ENCODE data around the gene TUSC2. TPM values are rescaled to one million over a fixed set of nuclear protein-coding genes. Genes with fewer than 3 reads are reported as not detected.

TUSC2 gene
- total RNA-seq, 1 experiment from 2014 or later, result 33.5 TPM

- no peaks in the 10 kb centered on the region for H3K9me3 Mint-ChIP-seq
Observed at GRCh38 chr3:50347187-50347813, 19.3 kb upstream of the TUSC2 start.

More at GRCh38 chr3:50347187-50347813, 19.3 kb upstream of the TUSC2 start:
- no peaks in the 10 kb centered on the region; the same call in 1 of the 2 replicates for H3K4me1 ChIP-seq (ENCODE audit: insufficient read depth, low read length)
- no peak overlapping the region for H4K91ac ChIP-seq (ENCODE audit: insufficient read length, low read depth, low read length)
- no peak overlapping the region for H3K4me2 ChIP-seq (ENCODE audit: insufficient read depth, insufficient read length, low read length)
- no peak overlapping the region for H2BK15ac ChIP-seq (ENCODE audit: low read depth, low read length)
- H2BK12ac ChIP-seq (ENCODE audit: insufficient read length, low read depth, low read length), result no peak overlapping the region
- no peak overlapping the region for H3K9ac ChIP-seq (ENCODE audit: extremely low read depth, insufficient read length, low read length)
- peaks cover 18 to 19% of the 10 kb centered on the region in 2 experiments for H3K4me1 Mint-ChIP-seq
- no peak overlapping the region for H2BK5ac ChIP-seq (ENCODE audit: insufficient read length, low read length)
- peak overlapping the region in 1 of 2 experiments; percentile 14; a peak in 1 of 5 replicates for H3K4me3 Mint-ChIP-seq
- no peak overlapping the region for H4K8ac ChIP-seq (replicated peaks; ENCODE audit: insufficient read length, low read depth, low read length)
- H3K79me2 ChIP-seq (ENCODE audit: insufficient read depth, low read length), result no peaks in the 10 kb centered on the region
- no peak overlapping the region for H2AFZ ChIP-seq (ENCODE audit: low read length)
- peak; percentile 71 for TF ChIP-seq CTCF (conservative IDR thresholded peaks at IDR 0.05)
- H3K27ac Mint-ChIP-seq, result no peak overlapping the region; a peak in 1 of 7 replicates
- H2BK20ac ChIP-seq (ENCODE audit: low read depth, low read length, poor library complexity, severe bottlenecking), result no peak overlapping the region
- H4K5ac ChIP-seq (ENCODE audit: insufficient read length, low read depth, low read length), result no peak overlapping the region
- H4K20me1 ChIP-seq (ENCODE audit: control insufficient read depth, insufficient read depth, insufficient read length), result no peaks in the 10 kb centered on the region
- no peak overlapping the region for H3K14ac ChIP-seq (ENCODE audit: insufficient read depth, low read length)
- peaks cover 38% of the 10 kb centered on the region for H3K27me3 Mint-ChIP-seq (ENCODE audit: low read depth)
- H2BK120ac ChIP-seq (ENCODE audit: low read depth, low read length, poor library complexity, severe bottlenecking), result no peak overlapping the region
- DNase-seq, result peak; percentile 60
- H3K79me1 ChIP-seq (ENCODE audit: insufficient read depth, low read depth, low read length, poor library complexity, severe bottlenecking), result no peaks in the 10 kb centered on the region
- H3K9me3 ChIP-seq (ENCODE audit: control insufficient read depth, low read depth, low read length), result no peaks in the 10 kb centered on the region
- H3K27ac ChIP-seq (ENCODE audit: insufficient read length, low read depth, low read length), result no peak overlapping the region
- no peak overlapping the region for H2AK5ac ChIP-seq (ENCODE audit: insufficient read length, low read length)
- H3K23ac ChIP-seq (ENCODE audit: insufficient read length, low read depth, low read length), result no peak overlapping the region
- H3K36me3 Mint-ChIP-seq (ENCODE audit: insufficient read depth in 1 of 3, low read depth in 3 of 3), result peaks cover 6 to 15% (median 7%) of the 10 kb centered on the region in 3 experiments; a peak in 6 of 7 replicates
- H3K18ac ChIP-seq (ENCODE audit: insufficient read length, low read depth, low read length), result no peak overlapping the region
- no peak overlapping the region for H3T11ph ChIP-seq (ENCODE audit: low read length)
- WGBS (ENCODE audit: extremely low coverage, insufficient read length, low lambda C conversion rate), result no CpG with 5 or more reads among the region's 14 CpGs
- H3K4ac ChIP-seq (ENCODE audit: low read depth, low read length), result no peak overlapping the region
- H3K56ac ChIP-seq (ENCODE audit: insufficient read length, low read depth, low read length), result no peak overlapping the region
- peaks cover 6% of the 10 kb centered on the region; the same call in 1 of the 2 replicates for H3K27me3 ChIP-seq (ENCODE audit: insufficient read depth, low read length)
- peaks cover 19% of the 10 kb centered on the region for H3K23me2 ChIP-seq (ENCODE audit: insufficient read length, low read depth, low read length, poor library complexity, severe bottlenecking)

Measured in H9 (cell line).